HG03139 (cell line): Measurements from ENCODE around the gene DNAAF3.
"Not testable (repeated sequence)": the region's sequence is repeated elsewhere in the genome, so short reads cannot be mapped to it uniquely, and the experiment has no call there.

Experiments used
- ATAC-seq: cut with Tn5 transposase; IDR thresholded peaks from one replicate; pipeline ENCODE4 v1.9.1; 2021; ENCODE audit not compliant: unreplicated experiment

DNAAF3 gene

GRCh38 chr19:55166530-55167268, at the start of gene DNAAF3:
Gene DNAAF3 (minus strand): TSS chr19:55166613. CDS start chr19:55166413, 200 bp downstream.
- no peak for ATAC-seq

- ATAC-seq = no peak
These were observed 47.1 kb upstream of the DNAAF3 start for GRCh38 chr19:55213547-55213946.

- no peak for ATAC-seq
These were observed 46.0 kb upstream of the DNAAF3 start for GRCh38 chr19:55212447-55212846.

- ATAC-seq = no peak
These were observed 43.5 kb upstream of the DNAAF3 start for GRCh38 chr19:55209693-55210472.

GRCh38 chr19:55208880-55209692, 42.7 kb upstream of the DNAAF3 start, which contains the start of gene PTPRH:
Gene PTPRH (minus strand): TSS chr19:55209501. CDS start chr19:55209433, 68 bp downstream.
- no peak for ATAC-seq

GRCh38 chr19:55206664-55207500, 40.5 kb upstream of the DNAAF3 start:
- ATAC-seq = no peak

GRCh38 chr19:55202199-55202598, 35.8 kb upstream of the DNAAF3 start:
- not testable (repeated sequence) for ATAC-seq

GRCh38 chr19:55199620-55200204, 33.3 kb upstream of the DNAAF3 start:
- no peak for ATAC-seq

- no peak for ATAC-seq
These were observed 32.2 kb upstream of the DNAAF3 start for GRCh38 chr19:55198651-55199050.

- ATAC-seq = no peak
These were observed 31.1 kb upstream of the DNAAF3 start for GRCh38 chr19:55197528-55197927.

- ATAC-seq = no peak
These were observed 30.4 kb upstream of the DNAAF3 start for GRCh38 chr19:55196803-55197202.

GRCh38 chr19:55193481-55193880, 27.1 kb upstream of the DNAAF3 start:
- no peak for ATAC-seq

- ATAC-seq = no peak
These were observed 23.0 kb upstream of the DNAAF3 start for GRCh38 chr19:55189403-55189835.

- ATAC-seq = no peak
These were observed 22.2 kb upstream of the DNAAF3 start for GRCh38 chr19:55188625-55189024.

- no peak for ATAC-seq
These were observed 19.7 kb upstream of the DNAAF3 start for GRCh38 chr19:55186080-55186479.

- ATAC-seq = no peak
These were observed 15.3 kb upstream of the DNAAF3 start for GRCh38 chr19:55181740-55182139.

- ATAC-seq = no peak
These were observed 13.4 kb upstream of the DNAAF3 start, which contains the start of gene SYT5 for GRCh38 chr19:55179606-55180484. Gene SYT5 (minus strand): TSS chr19:55180289. CDS start chr19:55179041, 1,248 bp downstream.

GRCh38 chr19:55178781-55179599, 12.6 kb upstream of the DNAAF3 start:
- ATAC-seq = peak; percentile 62
